Measurements from ENCODE around the gene CROCC2.

The CROCC2 gene

GRCh38 chr2:240986787-240987411 lies 80.8 kb downstream of the CROCC2 start:
- DNase-seq (ENCODE audit: low read depth), result no peak
- H3K4me3 ChIP-seq (ENCODE audit: low read depth, low read length), result no peak overlapping the region
- TF ChIP-seq CTCF (IDR thresholded peaks at IDR 0.05; ENCODE audit: low read depth, low read length, missing control alignments), result no peak

GRCh38 chr2:240987588-240987987 lies 81.5 kb downstream of the CROCC2 start:
- no peak for TF ChIP-seq CTCF (IDR thresholded peaks at IDR 0.05; ENCODE audit: low read depth, low read length, missing control alignments)
- H3K4me3 ChIP-seq (ENCODE audit: low read depth, low read length), result no peak overlapping the region
- DNase-seq (ENCODE audit: low read depth), result no peak

DNA sequence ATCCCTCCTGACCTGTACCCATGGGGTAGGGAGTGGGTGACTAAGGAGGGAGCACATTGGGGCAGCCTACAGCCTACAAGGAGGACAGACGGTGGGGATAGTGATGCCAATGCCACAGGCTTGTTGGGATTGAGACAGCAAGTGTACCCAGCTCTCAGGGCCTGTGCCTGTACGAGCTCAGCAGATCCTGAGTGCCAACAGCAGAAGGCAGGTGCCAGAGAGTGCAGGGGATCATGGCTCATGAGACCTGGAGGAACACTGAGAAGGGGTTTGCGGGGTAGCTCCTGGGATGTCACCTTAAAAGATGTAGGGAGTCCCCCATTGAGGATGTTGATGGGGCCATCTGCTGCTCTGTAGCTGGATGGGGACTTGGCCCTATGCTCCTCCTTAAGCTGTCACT lies 82.0 kb downstream of the CROCC2 start:
- TF ChIP-seq CTCF (IDR thresholded peaks at IDR 0.05; ENCODE audit: low read depth, low read length, missing control alignments), result no peak
- no peak overlapping the region for H3K4me3 ChIP-seq (ENCODE audit: low read depth, low read length)
- DNase-seq (ENCODE audit: low read depth), result no peak

DNA sequence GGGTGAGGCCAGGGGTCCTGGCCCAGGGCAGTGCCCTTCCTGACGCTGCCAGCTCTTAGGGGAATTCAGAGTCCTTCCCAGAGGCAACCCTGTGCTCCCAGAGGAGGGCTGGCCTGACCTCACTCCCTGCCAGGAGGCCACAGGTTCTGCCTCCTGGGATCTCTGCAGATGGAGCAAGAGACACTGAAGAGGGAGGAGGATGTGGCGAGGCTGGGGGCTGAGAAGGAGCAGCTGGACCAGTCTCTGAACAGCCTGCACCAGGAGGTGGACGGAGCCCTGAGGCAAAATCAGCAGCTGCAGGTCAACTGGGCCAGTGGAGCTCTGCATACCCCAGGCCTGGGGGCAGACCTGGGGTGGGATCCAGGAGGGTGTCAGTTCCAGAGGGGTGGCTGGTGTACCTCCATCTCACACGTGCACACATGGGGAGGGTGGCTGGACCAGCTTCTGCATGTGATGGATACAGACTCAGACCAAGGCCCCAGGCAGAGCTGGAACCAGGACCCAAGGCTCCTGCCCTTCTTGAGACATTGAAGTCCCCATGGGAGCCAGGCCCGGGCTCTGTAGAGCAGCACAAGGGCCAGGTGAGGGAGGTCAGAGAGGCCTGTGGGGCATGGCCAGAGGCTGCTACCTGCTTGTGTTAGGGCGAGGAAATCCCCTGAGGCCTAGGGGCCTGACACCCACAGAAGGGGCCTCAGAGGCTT lies 82.6 kb downstream of the CROCC2 start:
- TF ChIP-seq CTCF (IDR thresholded peaks at IDR 0.05; ENCODE audit: low read depth, low read length, missing control alignments), result no peak
- DNase-seq (ENCODE audit: low read depth), result no peak
- H3K4me3 ChIP-seq (ENCODE audit: low read depth, low read length), result no peak overlapping the region

GRCh38 chr2:240989451-240990265 lies 83.5 kb downstream of the CROCC2 start:
- DNase-seq (ENCODE audit: low read depth), result no peak
- H3K4me3 ChIP-seq (ENCODE audit: low read depth, low read length), result no peak overlapping the region
- peak; percentile 74 for TF ChIP-seq CTCF (IDR thresholded peaks at IDR 0.05; ENCODE audit: low read depth, low read length, missing control alignments)

GRCh38 chr2:240990266-240990529 lies 84.1 kb downstream of the CROCC2 start:
- TF ChIP-seq CTCF (IDR thresholded peaks at IDR 0.05; ENCODE audit: low read depth, low read length, missing control alignments), result no peak
- no peak for DNase-seq (ENCODE audit: low read depth)
- no peak overlapping the region for H3K4me3 ChIP-seq (ENCODE audit: low read depth, low read length)
